ENCODE results near the gene PRDX5.

GRCh38 chr11:64287676-64288352 is 30.1 kb upstream of the PRDX5 start:
- TF ChIP-seq, protein P1, sequence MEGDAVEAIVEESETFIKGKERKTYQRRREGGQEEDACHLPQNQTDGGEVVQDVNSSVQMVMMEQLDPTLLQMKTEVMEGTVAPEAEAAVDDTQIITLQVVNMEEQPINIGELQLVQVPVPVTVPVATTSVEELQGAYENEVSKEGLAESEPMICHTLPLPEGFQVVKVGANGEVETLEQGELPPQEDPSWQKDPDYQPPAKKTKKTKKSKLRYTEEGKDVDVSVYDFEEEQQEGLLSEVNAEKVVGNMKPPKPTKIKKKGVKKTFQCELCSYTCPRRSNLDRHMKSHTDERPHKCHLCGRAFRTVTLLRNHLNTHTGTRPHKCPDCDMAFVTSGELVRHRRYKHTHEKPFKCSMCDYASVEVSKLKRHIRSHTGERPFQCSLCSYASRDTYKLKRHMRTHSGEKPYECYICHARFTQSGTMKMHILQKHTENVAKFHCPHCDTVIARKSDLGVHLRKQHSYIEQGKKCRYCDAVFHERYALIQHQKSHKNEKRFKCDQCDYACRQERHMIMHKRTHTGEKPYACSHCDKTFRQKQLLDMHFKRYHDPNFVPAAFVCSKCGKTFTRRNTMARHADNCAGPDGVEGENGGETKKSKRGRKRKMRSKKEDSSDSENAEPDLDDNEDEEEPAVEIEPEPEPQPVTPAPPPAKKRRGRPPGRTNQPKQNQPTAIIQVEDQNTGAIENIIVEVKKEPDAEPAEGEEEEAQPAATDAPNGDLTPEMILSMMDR (IDR thresholded peaks at IDR 0.05; ENCODE audit: low read length): no peak
- no peak for TF ChIP-seq EZH2 (IDR thresholded peaks at IDR 0.05; ENCODE audit: borderline replicate concordance, low read length)

All from OCI-LY1 (cell line).